Activated CD8-positive, alpha-beta memory T cell treated with anti-CD3 and anti-CD28 coated beads for 4 hours (primary cell): ENCODE measurements around the gene STK35.

Source experiments
- DNase-seq, 2 donors: peaks; one replicate each; pipeline ENCODE4 v3.0.0-alpha.2; 2020; ENCODE audit warnings: low read depth in 2 of 2

The STK35 gene

DNA sequence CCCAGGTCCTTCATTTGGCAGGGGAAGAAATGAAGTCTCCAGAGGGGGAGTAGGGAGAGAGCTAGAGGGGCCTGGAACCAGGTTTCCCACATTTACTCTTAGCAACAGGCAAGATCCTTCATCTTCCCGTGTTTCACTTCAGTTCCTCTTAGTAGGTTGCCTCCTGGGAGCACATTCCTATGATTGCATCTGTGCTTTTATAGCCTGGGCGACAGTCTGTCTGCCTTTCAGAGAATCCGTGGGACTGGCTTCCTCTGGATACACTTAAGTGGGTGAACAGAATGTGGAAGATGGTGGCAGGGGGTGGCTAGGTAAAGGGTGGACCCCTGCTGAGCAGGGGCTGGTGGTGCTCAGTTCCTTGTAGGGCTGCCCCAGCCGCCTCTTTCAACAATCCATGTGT lies 33.4 kb downstream of the STK35 start:
- no peak for DNase-seq

DNA sequence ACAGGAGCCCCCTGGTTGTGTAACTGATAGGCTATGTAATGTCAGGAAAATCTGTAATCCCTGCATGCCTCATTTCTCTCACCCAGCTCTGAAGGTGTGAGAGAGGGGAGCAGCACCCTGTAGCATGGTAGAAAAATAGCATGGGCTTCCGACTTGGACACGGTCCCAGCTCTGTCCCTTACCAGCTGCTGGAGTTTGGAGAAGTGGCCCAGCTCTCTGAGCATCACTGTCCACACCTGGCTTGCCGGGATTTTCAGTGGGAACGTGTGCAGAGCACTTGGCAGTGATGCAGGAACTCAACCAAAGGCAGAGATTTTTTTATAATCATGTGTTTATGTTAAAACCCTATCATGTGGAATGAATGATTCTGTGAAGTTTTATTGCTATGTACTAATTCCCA lies 34.6 kb downstream of the STK35 start:
- DNase-seq: no peak

- DNase-seq: no peak
Measured at GRCh38 chr20:2137552-2138201, 36.0 kb downstream of the STK35 start.

- no peak for DNase-seq
Measured at GRCh38 chr20:2138396-2138795, 36.8 kb downstream of the STK35 start.

- DNase-seq: no peak
Measured at GRCh38 chr20:2139250-2139649, 37.6 kb downstream of the STK35 start.

DNA sequence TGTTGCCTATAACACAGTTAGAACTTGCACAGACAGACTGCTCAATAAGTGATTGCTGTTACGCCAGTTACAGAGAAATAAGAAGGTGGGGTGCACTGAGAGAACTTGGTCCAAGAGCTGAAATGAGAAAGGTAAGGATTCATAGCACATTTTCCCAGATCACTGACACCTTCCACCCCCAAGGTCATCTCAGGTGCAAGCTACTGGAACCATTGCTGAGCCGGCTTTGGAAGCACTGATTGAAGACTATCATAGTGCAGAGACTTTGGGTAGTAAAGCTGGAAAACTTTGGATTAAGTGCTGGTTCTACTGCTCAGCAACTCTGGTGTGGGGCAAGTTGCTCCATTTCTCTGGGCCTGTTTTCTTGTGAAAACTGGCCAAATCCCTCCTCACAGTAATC lies 38.1 kb downstream of the STK35 start:
- DNase-seq: no peak

- DNase-seq: no peak
Measured at GRCh38 chr20:2140561-2140960, 38.9 kb downstream of the STK35 start.

GRCh38 chr20:2141600-2142575 lies 40.3 kb downstream of the STK35 start:
- DNase-seq: no peak

DNA sequence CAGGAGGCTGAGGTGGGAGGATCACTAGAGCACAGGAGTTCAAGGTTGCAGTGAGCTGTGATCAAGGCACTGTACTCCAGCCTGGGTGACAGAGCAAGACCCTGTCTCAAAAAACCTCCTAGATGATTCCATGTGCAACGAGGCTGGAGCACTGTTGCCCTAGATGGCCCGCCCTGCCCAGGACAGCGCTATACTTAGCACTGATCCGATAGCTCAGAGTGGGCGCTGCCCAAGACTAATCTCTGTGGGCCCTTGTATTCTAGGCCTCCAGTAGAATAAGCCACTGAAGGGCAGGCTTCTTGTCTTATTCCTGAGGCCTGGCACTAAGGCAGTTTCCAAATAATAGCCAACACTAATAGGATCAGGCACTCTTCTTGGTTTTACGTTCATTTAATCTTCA lies 41.0 kb downstream of the STK35 start:
- DNase-seq: no peak

- no peak for DNase-seq
Measured at GRCh38 chr20:2143594-2143993, 42.0 kb downstream of the STK35 start.

DNA sequence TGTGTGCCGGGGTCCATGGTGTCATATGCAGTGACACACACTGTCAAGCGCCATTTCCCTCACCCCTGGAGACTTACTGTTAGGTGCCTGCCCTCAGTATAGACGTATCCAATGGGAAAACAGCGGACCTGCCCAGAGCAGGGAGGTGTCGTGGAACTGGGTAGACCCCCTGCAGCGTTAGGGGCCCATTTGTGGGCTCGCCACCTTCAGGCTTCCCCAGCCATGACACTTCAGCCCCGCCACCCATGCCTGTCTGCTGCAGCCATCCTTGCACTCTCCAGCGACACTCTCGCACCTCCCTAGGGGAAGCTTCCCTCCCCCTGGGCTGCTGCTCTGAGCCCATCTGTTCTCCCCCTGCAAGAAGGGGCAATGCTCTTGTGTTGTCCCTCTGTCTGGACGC lies 43.2 kb downstream of the STK35 start:
- DNase-seq: no peak

- no peak for DNase-seq
Measured at GRCh38 chr20:2145376-2145775, 43.7 kb downstream of the STK35 start.

DNA sequence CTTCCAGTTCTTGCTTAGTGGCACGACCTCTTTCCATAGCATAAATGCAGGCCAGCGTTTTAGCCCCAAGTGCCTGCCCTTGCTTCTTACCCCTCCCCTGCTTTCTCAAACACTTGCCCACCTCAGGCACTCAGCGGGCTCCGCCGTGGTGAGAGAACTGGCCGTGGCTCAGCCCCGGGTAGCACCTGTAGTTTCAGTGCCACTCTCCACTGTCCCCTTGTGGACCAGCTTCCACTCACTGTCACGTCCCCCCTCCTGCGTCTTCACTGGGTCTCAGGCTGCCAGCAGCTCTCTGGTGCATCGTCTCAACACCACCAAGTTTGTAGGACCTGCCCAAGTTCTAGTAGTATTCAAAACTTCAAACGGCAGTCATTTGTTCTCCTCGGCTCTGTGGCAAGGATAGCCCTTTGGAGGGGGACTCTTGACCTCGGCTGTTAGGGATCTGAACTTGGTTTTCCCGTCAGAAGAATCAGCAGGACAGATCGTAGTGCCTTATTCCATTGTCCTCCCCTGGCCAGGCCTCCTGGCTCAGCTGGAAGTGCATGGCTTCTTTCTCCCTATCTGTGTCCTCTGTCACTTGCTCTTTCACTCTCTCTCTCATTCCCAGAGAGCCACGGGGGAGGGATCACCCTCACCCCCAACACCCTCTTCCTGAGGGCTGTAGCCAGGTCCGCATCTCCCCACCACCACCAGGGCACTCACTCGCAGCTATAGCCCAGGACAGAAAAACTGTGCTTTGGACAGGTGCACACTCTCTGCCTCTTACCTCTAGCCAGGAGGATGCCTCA lies 44.6 kb downstream of the STK35 start:
- DNase-seq: no peak

- no peak for DNase-seq
Measured at GRCh38 chr20:2149507-2149906, 47.9 kb downstream of the STK35 start.

GRCh38 chr20:2150660-2151059 lies 49.0 kb downstream of the STK35 start:
- DNase-seq: no peak

DNA sequence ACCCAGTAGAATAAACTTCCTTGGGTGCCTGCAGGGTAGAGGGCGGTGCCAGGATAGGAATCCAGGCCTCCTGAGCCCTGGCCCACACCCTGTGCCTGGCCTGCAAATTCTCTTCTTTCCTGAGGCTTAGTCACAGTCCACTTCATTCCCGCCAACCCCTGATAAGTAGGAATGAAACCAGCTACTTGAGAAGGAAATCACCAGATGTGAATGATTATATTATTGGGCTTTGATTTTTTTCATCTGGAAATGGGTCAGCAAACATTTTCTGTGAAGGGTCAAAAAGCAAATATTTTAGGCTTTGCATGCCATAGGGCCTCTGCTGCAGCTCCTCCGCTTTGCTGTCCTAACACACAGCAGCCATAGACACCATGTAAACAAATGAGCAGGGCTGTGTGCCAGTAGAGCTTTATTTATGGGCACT lies 50.2 kb downstream of the STK35 start:
- no peak for DNase-seq

GRCh38 chr20:2152317-2152716 lies 50.7 kb downstream of the STK35 start:
- no peak for DNase-seq

DNA sequence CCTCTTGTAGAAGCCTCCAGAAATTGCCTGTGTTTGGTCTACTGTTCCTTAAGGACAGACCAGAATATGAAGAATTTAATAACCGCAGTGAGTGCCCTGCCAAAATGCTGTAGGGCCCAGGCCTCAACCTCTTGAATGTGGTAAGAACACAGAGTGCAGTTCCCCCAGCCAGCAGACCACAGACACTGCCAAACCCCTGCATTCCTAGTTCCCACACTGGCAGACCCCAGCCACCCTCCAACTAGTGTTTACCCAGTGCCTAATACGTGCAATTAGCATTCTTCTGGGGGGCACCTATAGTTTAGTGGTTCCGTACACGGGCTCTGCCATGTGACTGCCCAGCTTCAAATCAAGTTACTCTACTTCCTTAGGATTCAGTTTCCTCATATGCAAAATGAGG lies 51.7 kb downstream of the STK35 start:
- DNase-seq: no peak

- no peak for DNase-seq
Measured at GRCh38 chr20:2156224-2156623, 54.6 kb downstream of the STK35 start.

DNA sequence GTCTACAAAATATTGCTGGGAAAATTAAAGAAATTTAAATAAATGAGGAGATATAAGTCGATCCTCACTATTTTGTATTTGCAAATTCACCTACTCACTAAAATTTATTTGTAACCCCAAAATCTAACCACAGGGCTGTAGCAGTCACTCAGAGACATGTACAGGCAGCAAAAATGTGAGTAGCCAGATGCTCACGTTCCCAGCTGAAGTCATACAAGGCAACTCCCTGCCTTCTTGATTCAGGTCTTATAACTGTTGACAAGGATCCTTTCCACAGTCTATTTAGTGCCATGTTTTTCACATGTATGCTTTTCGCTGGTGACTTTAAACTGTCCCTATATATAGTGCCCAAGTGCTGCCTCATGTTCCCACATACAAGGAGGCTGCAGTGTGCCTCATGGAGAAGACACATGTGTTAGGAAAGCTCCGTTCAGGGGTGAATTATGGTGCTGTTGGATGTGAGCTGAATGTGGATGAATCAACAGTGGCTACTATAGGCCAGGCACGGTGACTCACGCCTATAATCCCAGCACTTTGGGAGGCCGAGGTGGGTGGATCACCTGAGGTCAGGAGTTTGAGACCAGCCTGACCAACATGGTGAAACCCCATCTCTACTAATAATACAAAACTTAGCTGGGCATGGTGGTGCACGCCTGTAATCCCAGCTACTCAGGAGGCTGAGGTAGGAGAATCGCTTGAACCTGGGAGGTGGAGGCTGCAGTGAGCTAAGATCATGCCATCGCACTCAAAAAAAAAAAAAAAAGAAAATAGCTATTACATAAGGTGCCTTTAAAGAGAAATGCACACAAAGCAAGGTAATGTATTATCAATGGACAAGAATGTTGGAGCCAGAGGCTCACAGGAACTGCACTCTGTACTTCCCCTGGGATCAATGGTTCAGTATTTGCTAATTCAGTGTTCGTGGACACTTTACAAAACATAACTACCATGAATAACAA lies 55.3 kb downstream of the STK35 start:
- DNase-seq: no peak

- no peak for DNase-seq
Measured at GRCh38 chr20:2162125-2162822, 60.6 kb downstream of the STK35 start.
